H9 (cell line): ENCODE data around the gene CABLES2. TPM values are rescaled to one million over a fixed set of nuclear protein-coding genes. Genes with fewer than 3 reads are reported as not detected.

ENCODE experiments used
- DNase-seq: peaks from one replicate; pipeline ENCODE4 v3.0.0-alpha.2; 2017
- H2AFZ ChIP-seq: one replicate; pipeline ENCODE4 v1.6.1; 2013; ENCODE audit warnings: mild to moderate bottlenecking, low read length, control low read depth, moderate library complexity
- H2AK5ac ChIP-seq: 2 replicates; pipeline ENCODE4 v1.6.1; 2013; ENCODE audit warnings: low read length, control low read depth, mixed read lengths; ENCODE audit not compliant: insufficient read length
- H2BK120ac ChIP-seq: one replicate; pipeline ENCODE4 v1.6.1; 2013; ENCODE audit warnings: low read depth, mild to moderate bottlenecking, low read length, control low read depth, inconsistent platforms; ENCODE audit not compliant: poor library complexity, severe bottlenecking
- H2BK12ac ChIP-seq: 2 replicates; pipeline ENCODE4 v1.6.1; 2013; ENCODE audit warnings: low read length, control low read depth, mixed read lengths, low read depth; ENCODE audit not compliant: insufficient read length
- H2BK15ac ChIP-seq: 2 replicates; pipeline ENCODE4 v1.6.1; 2013; ENCODE audit warnings: low read depth, low read length, control low read depth
- H2BK20ac ChIP-seq: one replicate; pipeline ENCODE4 v1.6.1; 2013; ENCODE audit warnings: low read depth, mild to moderate bottlenecking, low read length, control low read depth, inconsistent platforms; ENCODE audit not compliant: poor library complexity, severe bottlenecking
- H2BK5ac ChIP-seq: 2 replicates; pipeline ENCODE4 v1.6.1; 2013; ENCODE audit warnings: low read length, control low read depth, mixed read lengths; ENCODE audit not compliant: insufficient read length
- H3K14ac ChIP-seq: 2 replicates; pipeline ENCODE4 v1.6.1; 2013; ENCODE audit warnings: low read length, control low read depth; ENCODE audit not compliant: insufficient read depth
- H3K18ac ChIP-seq: 2 replicates; pipeline ENCODE4 v1.6.1; 2013; ENCODE audit warnings: low read depth, mild to moderate bottlenecking, mixed read lengths, low read length, control low read depth; ENCODE audit not compliant: insufficient read length
- H3K23ac ChIP-seq: 2 replicates; pipeline ENCODE4 v1.6.1; 2013; ENCODE audit warnings: low read length, control low read depth, mixed read lengths, low read depth; ENCODE audit not compliant: insufficient read length
- H3K23me2 ChIP-seq: 2 replicates; pipeline ENCODE4 v1.6.1; 2013; ENCODE audit warnings: low read depth, mild to moderate bottlenecking, mixed read lengths, low read length, control low read depth; ENCODE audit not compliant: insufficient read length, poor library complexity, severe bottlenecking
- H3K27ac ChIP-seq: 2 replicates; pipeline ENCODE4 v1.5.1; 2013; ENCODE audit warnings: low read length, control low read depth, mixed read lengths, low read depth; ENCODE audit not compliant: insufficient read length
- H3K27me3 ChIP-seq: 2 replicates; pipeline ENCODE4 v1.6.1; 2013; ENCODE audit warnings: low read length, control low read depth, inconsistent platforms; ENCODE audit not compliant: insufficient read depth
- H3K4ac ChIP-seq: 2 replicates; pipeline ENCODE4 v1.6.1; 2013; ENCODE audit warnings: low read depth, mild to moderate bottlenecking, control low read depth, inconsistent platforms, low read length, moderate library complexity
- H3K4me1 ChIP-seq: 2 replicates; pipeline ENCODE4 v1.6.1; 2013; ENCODE audit warnings: low read length, control low read depth, inconsistent platforms; ENCODE audit not compliant: insufficient read depth
- H3K4me2 ChIP-seq: 2 replicates; pipeline ENCODE4 v1.6.1; 2013; ENCODE audit warnings: low read length, control low read depth, mixed read lengths; ENCODE audit not compliant: insufficient read length, insufficient read depth
- H3K56ac ChIP-seq: 2 replicates; pipeline ENCODE4 v1.6.1; 2013; ENCODE audit warnings: low read depth, mild to moderate bottlenecking, mixed read lengths, low read length, control low read depth; ENCODE audit not compliant: insufficient read length
- H3K79me1 ChIP-seq: 2 replicates; pipeline ENCODE4 v1.6.1; 2013; ENCODE audit warnings: low read depth, mild to moderate bottlenecking, moderate library complexity, low read length, control low read depth, inconsistent platforms; ENCODE audit not compliant: insufficient read depth, poor library complexity, severe bottlenecking
- H3K79me2 ChIP-seq: 2 replicates; pipeline ENCODE4 v1.6.1; 2013; ENCODE audit warnings: low read length, control low read depth, inconsistent platforms; ENCODE audit not compliant: insufficient read depth
- H3K9ac ChIP-seq: 2 replicates; pipeline ENCODE4 v1.6.1; 2013; ENCODE audit warnings: low read length, control low read depth, mixed read lengths; ENCODE audit not compliant: insufficient read length; ENCODE audit errors: extremely low read depth
- H3K9me3 ChIP-seq: one replicate; pipeline ENCODE4 v1.6.1; 2013; ENCODE audit warnings: low read depth, low read length, inconsistent platforms; ENCODE audit not compliant: control insufficient read depth
- H3T11ph ChIP-seq: one replicate; pipeline ENCODE4 v1.6.1; 2013; ENCODE audit warnings: mild to moderate bottlenecking, low read length, control low read depth, inconsistent platforms
- H4K20me1 ChIP-seq: one replicate; pipeline ENCODE4 v1.6.1; 2013; ENCODE audit not compliant: control insufficient read depth, insufficient read length, insufficient read depth
- H4K5ac ChIP-seq: 2 replicates; pipeline ENCODE4 v1.6.1; 2013; ENCODE audit warnings: low read depth, mild to moderate bottlenecking, mixed read lengths, low read length, control low read depth; ENCODE audit not compliant: insufficient read length
- H4K8ac ChIP-seq: replicated peaks from 2 replicates; pipeline ENCODE4 v1.6.1; 2013; ENCODE audit warnings: low read length, control low read depth, mixed read lengths, low read depth; ENCODE audit not compliant: insufficient read length
- H4K91ac ChIP-seq: 2 replicates; pipeline ENCODE4 v1.6.1; 2013; ENCODE audit warnings: low read depth, mild to moderate bottlenecking, moderate library complexity, mixed read lengths, low read length, control low read depth; ENCODE audit not compliant: insufficient read length
- H3K27ac Mint-ChIP-seq, 3 experiments: 2 replicates in 2 of 3; 3 replicates in 1 of 3; pipeline ENCODE4 v1.8.0; 2020 to 2021; ENCODE audit warnings: mixed read lengths in 3 of 3, mild to moderate bottlenecking in 1 of 3, moderate library complexity in 1 of 3
- H3K27me3 Mint-ChIP-seq: 2 replicates; pipeline ENCODE4 v1.8.0; 2021; ENCODE audit warnings: low read depth, mild to moderate bottlenecking, moderate library complexity, mixed read lengths
- H3K36me3 Mint-ChIP-seq, 3 experiments: 2 replicates in 2 of 3; 3 replicates in 1 of 3; pipeline ENCODE4 v1.8.0; 2020 to 2021; ENCODE audit warnings: low read depth in 3 of 3, mixed read lengths in 3 of 3; ENCODE audit not compliant: insufficient read depth in 1 of 3
- H3K4me1 Mint-ChIP-seq, 2 experiments: 2 replicates each; pipeline ENCODE4 v1.8.0; 2020; ENCODE audit warnings: mixed read lengths in 2 of 2
- H3K4me3 Mint-ChIP-seq, 2 experiments: 2 replicates in 1 of 2; 3 replicates in 1 of 2; pipeline ENCODE4 v1.8.0; 2020 to 2021; ENCODE audit warnings: mild to moderate bottlenecking in 2 of 2, mixed read lengths in 2 of 2, moderate library complexity in 1 of 2
- H3K9me3 Mint-ChIP-seq, 2 experiments: 2 replicates in 1 of 2; 3 replicates in 1 of 2; pipeline ENCODE4 v1.8.0; 2020; ENCODE audit warnings: mild to moderate bottlenecking in 2 of 2, mixed read lengths in 2 of 2, moderate library complexity in 1 of 2
- WGBS: extraction: QIAGEN DNeasy Blood & Tissue Kit; methylation state at CpG from one replicate; pipeline ENCODE4 v1.1.7; 2013; ENCODE audit warnings: missing lambda C conversion rate, low lambda C conversion rate, mixed read lengths; ENCODE audit not compliant: insufficient read length; ENCODE audit errors: extremely low coverage; 5-methylcytosine and 5-hydroxymethylcytosine counted together
- total RNA-seq: library from RNA; stranded (reverse); gene quantifications from 2 replicates; pipeline ENCODE4 v1.2.1, GENCODE V29; 2021
- TF ChIP-seq, protein P1 (sequence below): fragments of 200-600 bp; sonication (generic); conservative IDR thresholded peaks from 3 replicates; pipeline ENCODE4 v1.8.0; 2021; ENCODE audit warnings: antibody characterized with exemption, mild to moderate bottlenecking

Gene CABLES2
- total RNA-seq, 1 experiment from 2014 or later: 10.8 TPM

- no peaks in the 10 kb centered on the region for H3K27me3 ChIP-seq
- peaks cover 7 to 17% of the 10 kb centered on the region in 2 experiments for H3K9me3 Mint-ChIP-seq
- no peak overlapping the region for H3K9ac ChIP-seq
- H2AFZ ChIP-seq: no peak overlapping the region
- no peak overlapping the region for H4K8ac ChIP-seq
- H2BK120ac ChIP-seq: no peak overlapping the region
- no peak overlapping the region for H2BK20ac ChIP-seq
- H3K4me1 Mint-ChIP-seq: peaks cover 9 to 19% of the 10 kb centered on the region in 2 experiments
- no peak overlapping the region for H3K4me3 Mint-ChIP-seq
- H4K5ac ChIP-seq: no peak overlapping the region
- H3K27me3 Mint-ChIP-seq: no peaks in the 10 kb centered on the region; the same call in 1 of the 2 replicates
- no peak overlapping the region; the same call in 1 of the 2 replicates for H3K4ac ChIP-seq
- no peak overlapping the region for H3K18ac ChIP-seq
- H3K79me1 ChIP-seq: peaks cover 5% of the 10 kb centered on the region
- H3K23me2 ChIP-seq: no peaks in the 10 kb centered on the region
- no CpG with 5 or more reads among the region's 16 CpGs for WGBS
- TF ChIP-seq, protein P1, sequence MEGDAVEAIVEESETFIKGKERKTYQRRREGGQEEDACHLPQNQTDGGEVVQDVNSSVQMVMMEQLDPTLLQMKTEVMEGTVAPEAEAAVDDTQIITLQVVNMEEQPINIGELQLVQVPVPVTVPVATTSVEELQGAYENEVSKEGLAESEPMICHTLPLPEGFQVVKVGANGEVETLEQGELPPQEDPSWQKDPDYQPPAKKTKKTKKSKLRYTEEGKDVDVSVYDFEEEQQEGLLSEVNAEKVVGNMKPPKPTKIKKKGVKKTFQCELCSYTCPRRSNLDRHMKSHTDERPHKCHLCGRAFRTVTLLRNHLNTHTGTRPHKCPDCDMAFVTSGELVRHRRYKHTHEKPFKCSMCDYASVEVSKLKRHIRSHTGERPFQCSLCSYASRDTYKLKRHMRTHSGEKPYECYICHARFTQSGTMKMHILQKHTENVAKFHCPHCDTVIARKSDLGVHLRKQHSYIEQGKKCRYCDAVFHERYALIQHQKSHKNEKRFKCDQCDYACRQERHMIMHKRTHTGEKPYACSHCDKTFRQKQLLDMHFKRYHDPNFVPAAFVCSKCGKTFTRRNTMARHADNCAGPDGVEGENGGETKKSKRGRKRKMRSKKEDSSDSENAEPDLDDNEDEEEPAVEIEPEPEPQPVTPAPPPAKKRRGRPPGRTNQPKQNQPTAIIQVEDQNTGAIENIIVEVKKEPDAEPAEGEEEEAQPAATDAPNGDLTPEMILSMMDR: no peak
- H3K23ac ChIP-seq: no peak overlapping the region
- no peak overlapping the region for H3K27ac Mint-ChIP-seq
- no peak overlapping the region for H2AK5ac ChIP-seq
- no peak overlapping the region for H2BK12ac ChIP-seq
- no peak overlapping the region for H3K4me2 ChIP-seq
- no peaks in the 10 kb centered on the region; the same call in 1 of the 2 replicates for H3K79me2 ChIP-seq
- H3K27ac ChIP-seq: no peak overlapping the region
- no peaks in the 10 kb centered on the region for H3K9me3 ChIP-seq
- no peak overlapping the region for H2BK5ac ChIP-seq
- no peak overlapping the region; the same call in 1 of the 2 replicates for H3K14ac ChIP-seq
- no peak overlapping the region for H4K91ac ChIP-seq
- H3K4me1 ChIP-seq: no peaks in the 10 kb centered on the region; the same call in 1 of the 2 replicates
- no peak overlapping the region for H3K56ac ChIP-seq
- H2BK15ac ChIP-seq: no peak overlapping the region
- peaks cover 9 to 41% (median 36%) of the 10 kb centered on the region in 3 experiments for H3K36me3 Mint-ChIP-seq
- no peak overlapping the region for H3T11ph ChIP-seq
- no peaks in the 10 kb centered on the region for H4K20me1 ChIP-seq
- no peak for DNase-seq
Observed at GRCh38 chr20:62353289-62354030, 53.6 kb downstream of the CABLES2 start.
